ENCODE measurements around the gene ERC2.

GRCh38 chr3:55858727-55859126 is 609.5 kb downstream of the ERC2 start:
- TF ChIP-seq CTCF (IDR thresholded peaks at IDR 0.05; ENCODE audit: insufficient read depth, low read depth, low read length) (no peak), EZH2 (IDR thresholded peaks at IDR 0.05; ENCODE audit: insufficient read depth, low read length) (no peak)

All from astrocyte (in vitro differentiated cells and primary cell).